ENCODE results near the gene ZNF415.

GRCh38 chr19:53112286-53112685 lies 20.4 kb downstream of the ZNF415 start:
- TF ChIP-seq MAX (IDR thresholded peaks at IDR 0.05) = no peak
- no peak for TF ChIP-seq EP300 (IDR thresholded peaks at IDR 0.05; ENCODE audit: borderline replicate concordance)
- no peak for TF ChIP-seq CREB1 (IDR thresholded peaks at IDR 0.05; ENCODE audit: low read depth)
- no peak for TF ChIP-seq REST (IDR thresholded peaks at IDR 0.05; ENCODE audit: low read depth)
- TF ChIP-seq CEBPB (IDR thresholded peaks at IDR 0.05) = no peak
- no peak for TF ChIP-seq RAD21 (IDR thresholded peaks at IDR 0.05; ENCODE audit: low read depth)
- no peak for TF ChIP-seq FOXM1 (IDR thresholded peaks at IDR 0.05; ENCODE audit: borderline replicate concordance, low read depth)

All from Ishikawa (cell line).